Body of pancreas (tissue), 4 donors: Measurements from ENCODE around the gene TFB1M. TPM values are rescaled to one million over a fixed set of nuclear protein-coding genes. Genes with fewer than 3 reads are reported as not detected.
A peak's percentile ranks its signal among the peaks of the same experiment; 100 is the strongest.

ENCODE experiments used
- ATAC-seq: fragments of 150-250 bp; one replicate; pipeline ENCODE4 v1.9.1; 2016
- DNase-seq, 4 donors: peaks; one replicate each; pipeline ENCODE4 v3.0.0-alpha.2; 2019
- H3K27ac ChIP-seq, 4 donors: fragments of 200-600 bp; sonication (generic); 1 replicate in 3 of 4; 2 replicates in 1 of 4; pipeline versions ENCODE4 v1.5.1 to v1.6.1; 2016 to 2019; ENCODE audit warnings: mild to moderate bottlenecking in 1 of 4, mixed read lengths in 1 of 4, moderate library complexity in 1 of 4
- H3K27me3 ChIP-seq, 2 donors: fragments of 200-600 bp; sonication (generic); one replicate each; pipeline ENCODE4 v1.6.0; 2016; ENCODE audit warnings: mild to moderate bottlenecking in 1 of 2
- H3K36me3 ChIP-seq, 2 donors: fragments of 200-600 bp; sonication (generic); replicated peaks in 1 of 2; 2 replicates each; pipeline ENCODE4 v1.5.1; 2016; ENCODE audit warnings: low read depth in 2 of 2; ENCODE audit not compliant: insufficient read depth in 1 of 2
- H3K4me1 ChIP-seq: fragments of 200-600 bp; sonication (generic); one replicate; pipeline ENCODE4 v1.6.0; 2016
- H3K4me3 ChIP-seq, 2 donors: fragments of 200-600 bp; sonication (generic); 1 replicate in 1 of 2; 2 replicates in 1 of 2; pipeline ENCODE4 v1.5.1; 2016 to 2019
- H3K9me3 ChIP-seq, 3 donors: fragments of 200-600 bp; sonication (generic); 1 replicate in 2 of 3; 2 replicates in 1 of 3; pipeline ENCODE4 v1.5.1; 2016
- POLR2A ChIP-seq, 3 donors: fragments of 450-650 bp; IDR thresholded peaks; one replicate each; pipeline ENCODE4 v1.6.1; 2016; ENCODE audit warnings: antibody characterized with exemption in 3 of 3, mild to moderate bottlenecking in 2 of 3
- whole genome bisulfite sequencing, 2 donors: methylation state at CpG; one replicate each; pipeline ENCODE4 v1.1.5; 2017; 5-methylcytosine and 5-hydroxymethylcytosine counted together
- intact Hi-C: fragments of 100-400 bp; cut with DNase I; formaldehyde crosslinking; loops from one replicate; pipeline ENCODE4 v1.15.1; 2023
- total RNA-seq, 2 donors: library from RNA; depleted of rRNA; stranded (reverse); fragments of >200 nt; gene quantifications; one replicate each; pipeline ENCODE4 v1.1.0, GENCODE V29; 2016
- TF ChIP-seq, protein P1 (sequence below), 7 experiments: fragments of 450-650 bp in 4 of 7; fragments of 200-600 bp in 3 of 7; sonication (generic) in 3 of 7; IDR thresholded peaks; one replicate each; pipeline ENCODE4 v1.5.1; 2016 to 2019; ENCODE audit warnings: antibody characterized with exemption in 7 of 7

The TFB1M gene
- total RNA-seq, 2 donors from 2014 or later, result 8.8 to 9.9 TPM

DNA sequence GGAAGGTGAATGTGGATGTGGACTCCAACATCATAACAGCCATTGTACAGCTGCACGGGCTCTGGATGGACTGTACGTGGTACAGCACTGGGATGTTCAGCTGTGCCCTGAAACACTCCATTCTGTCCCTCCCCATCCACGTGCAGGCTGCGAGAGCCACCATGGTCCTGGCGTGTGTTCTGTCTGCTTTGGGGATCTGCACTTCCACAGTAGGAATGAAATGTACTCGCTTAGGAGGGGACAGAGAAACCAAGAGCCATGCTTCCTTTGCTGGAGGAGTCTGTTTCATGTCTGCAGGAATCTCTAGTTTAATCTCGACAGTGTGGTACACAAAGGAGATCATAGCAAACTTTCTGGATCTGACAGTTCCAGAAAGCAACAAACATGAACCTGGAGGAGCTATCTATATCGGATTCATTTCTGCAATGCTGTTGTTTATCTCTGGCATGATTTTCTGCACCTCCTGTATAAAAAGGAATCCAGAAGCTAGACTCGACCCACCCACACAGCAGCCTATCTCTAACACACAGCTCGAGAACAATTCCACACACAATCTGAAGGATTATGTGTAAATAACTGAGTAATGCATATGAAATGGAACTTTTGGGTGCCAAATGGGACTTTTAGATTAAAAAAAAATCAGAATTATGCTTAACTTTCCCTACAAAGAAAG, 38.3 kb downstream of the TFB1M start:
- Histone ChIP-seq H3K36me3 (no peaks in the 10 kb centered on the region), H3K27ac (no peak overlapping the region), H3K9me3 (no peaks in the 10 kb centered on the region), H3K27me3 (no peaks in the 10 kb centered on the region), H3K4me1 (no peaks in the 10 kb centered on the region), H3K4me3 (no peak overlapping the region)
- no peak for TF ChIP-seq POLR2A (IDR thresholded peaks at IDR 0.05)
- TF ChIP-seq, protein P1, sequence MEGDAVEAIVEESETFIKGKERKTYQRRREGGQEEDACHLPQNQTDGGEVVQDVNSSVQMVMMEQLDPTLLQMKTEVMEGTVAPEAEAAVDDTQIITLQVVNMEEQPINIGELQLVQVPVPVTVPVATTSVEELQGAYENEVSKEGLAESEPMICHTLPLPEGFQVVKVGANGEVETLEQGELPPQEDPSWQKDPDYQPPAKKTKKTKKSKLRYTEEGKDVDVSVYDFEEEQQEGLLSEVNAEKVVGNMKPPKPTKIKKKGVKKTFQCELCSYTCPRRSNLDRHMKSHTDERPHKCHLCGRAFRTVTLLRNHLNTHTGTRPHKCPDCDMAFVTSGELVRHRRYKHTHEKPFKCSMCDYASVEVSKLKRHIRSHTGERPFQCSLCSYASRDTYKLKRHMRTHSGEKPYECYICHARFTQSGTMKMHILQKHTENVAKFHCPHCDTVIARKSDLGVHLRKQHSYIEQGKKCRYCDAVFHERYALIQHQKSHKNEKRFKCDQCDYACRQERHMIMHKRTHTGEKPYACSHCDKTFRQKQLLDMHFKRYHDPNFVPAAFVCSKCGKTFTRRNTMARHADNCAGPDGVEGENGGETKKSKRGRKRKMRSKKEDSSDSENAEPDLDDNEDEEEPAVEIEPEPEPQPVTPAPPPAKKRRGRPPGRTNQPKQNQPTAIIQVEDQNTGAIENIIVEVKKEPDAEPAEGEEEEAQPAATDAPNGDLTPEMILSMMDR (IDR thresholded peaks at IDR 0.05), result no peak
- ATAC-seq (no peak), DNase-seq (no peak)
- WGBS, 2 donors, result 73 to 75% methylated on average over 10 of the region's 10 CpGs
- intact Hi-C loops, result no loop called here

DNA sequence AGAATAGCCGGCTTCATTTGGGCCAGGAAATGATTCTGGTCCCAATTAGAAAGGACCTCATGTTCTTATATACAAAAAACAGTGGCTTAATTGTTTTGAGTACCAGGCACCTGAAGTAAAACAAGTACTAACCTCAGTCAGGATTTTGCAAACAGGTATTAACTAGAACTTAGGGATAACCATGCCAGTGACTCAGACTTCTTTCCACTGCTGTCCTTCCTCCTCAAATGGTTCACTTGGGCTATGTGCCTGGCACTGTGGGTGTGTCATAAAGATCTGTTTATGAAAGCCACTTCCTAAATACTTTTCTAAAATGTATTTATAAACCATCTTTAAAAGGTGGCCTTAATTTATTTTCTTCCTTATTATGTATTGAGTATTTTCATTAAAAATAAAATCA, 39.8 kb downstream of the TFB1M start:
- intact Hi-C loops, result no loop called here
- 87 to 94% methylated on average over 1 of the region's 1 CpG for WGBS, 2 donors
- Histone ChIP-seq H3K4me3 (no peak overlapping the region), H3K9me3 (no peaks in the 10 kb centered on the region), H3K4me1 (no peaks in the 10 kb centered on the region), H3K27me3 (no peaks in the 10 kb centered on the region), H3K27ac (no peak overlapping the region), H3K36me3 (no peaks in the 10 kb centered on the region)
- no peak for TF ChIP-seq POLR2A (IDR thresholded peaks at IDR 0.05)
- TF ChIP-seq, protein P1 (IDR thresholded peaks at IDR 0.05), result no peak
- DNase-seq, result no peak
- ATAC-seq, result no peak

DNA sequence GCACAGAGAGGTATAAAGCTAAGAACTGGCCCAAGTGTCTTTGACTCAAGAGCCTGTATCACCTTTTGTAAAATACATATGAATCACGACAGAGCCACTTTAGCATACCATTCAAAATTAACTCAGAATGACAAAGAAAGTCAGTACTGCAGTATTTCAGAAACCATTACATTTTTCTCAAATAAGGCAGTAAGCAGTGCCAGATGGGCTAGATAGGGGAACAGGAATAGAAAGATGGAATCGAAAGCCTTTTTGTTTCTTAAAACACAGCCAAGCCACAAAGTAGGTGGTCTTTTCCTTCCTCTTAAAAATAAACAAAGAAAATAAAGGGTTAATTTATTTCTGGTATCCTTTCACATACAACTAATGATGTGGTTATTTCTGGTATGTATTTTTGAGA, 40.2 kb downstream of the TFB1M start:
- H3K4me3 ChIP-seq, result no peak overlapping the region
- WGBS, 2 donors, result 69 to 81% methylated on average over 2 of the region's 2 CpGs
- DNase-seq (no peak), ATAC-seq (no peak)
- H3K27me3 ChIP-seq, result no peaks in the 10 kb centered on the region
- H3K36me3 ChIP-seq, result no peaks in the 10 kb centered on the region
- no peak for TF ChIP-seq POLR2A (IDR thresholded peaks at IDR 0.05)
- TF ChIP-seq, protein P1 (IDR thresholded peaks at IDR 0.05), result no peak
- intact Hi-C loops, result no loop called here
- no peak overlapping the region for H3K27ac ChIP-seq
- no peaks in the 10 kb centered on the region for H3K4me1 ChIP-seq
- H3K9me3 ChIP-seq, result no peaks in the 10 kb centered on the region

DNA sequence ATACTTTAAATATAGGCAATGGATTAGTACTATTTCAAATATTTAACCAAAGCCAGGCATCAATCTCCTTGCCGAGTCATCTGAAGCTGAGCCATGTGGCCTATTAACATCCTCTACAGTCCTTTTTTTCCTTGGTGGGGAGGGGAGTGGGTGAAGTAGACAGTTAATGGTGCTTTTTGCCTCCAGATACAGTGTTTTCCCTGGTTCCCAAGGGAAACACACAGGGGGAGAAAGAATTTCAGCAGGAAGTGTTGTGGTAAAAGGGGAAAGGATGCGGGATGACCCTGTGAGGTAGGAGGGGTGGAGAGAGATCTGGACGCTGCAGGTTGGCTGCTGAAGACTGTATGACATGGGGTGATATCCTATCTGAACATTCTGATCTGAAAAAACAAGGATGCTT, 40.9 kb downstream of the TFB1M start:
- no peak overlapping the region for H3K4me3 ChIP-seq
- ATAC-seq, result peak; percentile 30
- H3K4me1 ChIP-seq, result no peaks in the 10 kb centered on the region
- no peaks in the 10 kb centered on the region for H3K9me3 ChIP-seq
- H3K27ac ChIP-seq, result no peak overlapping the region
- no peaks in the 10 kb centered on the region for H3K27me3 ChIP-seq
- no peak for DNase-seq
- intact Hi-C loops, result no loop called here
- TF ChIP-seq, protein P1 (IDR thresholded peaks at IDR 0.05), result no peak
- TF ChIP-seq POLR2A (IDR thresholded peaks at IDR 0.05), result no peak
- WGBS, 2 donors, result 63 to 75% methylated on average over 3 of the region's 3 CpGs
- no peaks in the 10 kb centered on the region for H3K36me3 ChIP-seq
